ENCODE data around the gene NACC2. TPM values are rescaled to one million over a fixed set of nuclear protein-coding genes. Genes with fewer than 3 reads are reported as not detected.

The NACC2 gene
- total RNA-seq, 1 experiment from 2014 or later, result 22.0 TPM

DNA sequence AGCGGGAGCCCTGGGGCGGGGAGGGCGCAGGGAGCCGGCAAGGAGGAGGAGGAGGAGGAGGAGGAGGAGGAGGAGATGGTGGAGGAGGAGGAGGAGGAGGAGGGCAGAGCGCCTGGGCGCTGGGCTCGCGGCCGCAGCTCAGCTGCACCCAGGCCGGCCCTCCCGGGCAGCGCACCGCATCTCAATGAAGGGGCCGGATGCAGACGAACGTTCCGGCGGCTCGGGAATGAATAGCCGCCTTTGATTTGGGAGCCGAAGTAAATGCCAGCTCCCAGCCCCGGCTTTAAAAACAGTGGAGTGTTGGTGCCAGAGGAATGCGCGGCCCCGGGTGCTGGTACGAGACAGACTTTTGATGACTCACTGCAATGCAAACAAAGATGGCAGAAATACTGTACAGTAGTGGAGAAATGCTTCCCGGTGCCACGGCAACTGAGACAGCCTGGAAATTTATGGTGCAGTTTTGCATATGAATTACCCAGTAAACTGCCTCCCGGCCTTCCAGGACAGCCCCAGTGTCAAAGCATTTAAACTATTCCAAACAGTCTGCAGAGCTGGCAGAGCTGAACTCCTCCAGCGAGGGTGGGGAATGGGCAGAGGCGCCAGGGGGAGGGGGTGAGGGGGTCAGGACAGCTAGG is 43.1 kb downstream of the NACC2 start:
- Mint-ChIP-seq H3K9me3 (ENCODE audit: unreplicated experiment) (no peaks in the 10 kb centered on the region), H3K27ac (ENCODE audit: unreplicated experiment) (peak overlapping the region; percentile 86), H3K4me1 (ENCODE audit: low read depth, unreplicated experiment) (no peaks in the 10 kb centered on the region), H3K36me3 (ENCODE audit: insufficient read depth, unreplicated experiment) (peaks cover 7% of the 10 kb centered on the region), H3K4me3 (ENCODE audit: unreplicated experiment) (peak overlapping the region; percentile 31), H3K27me3 (ENCODE audit: insufficient read depth, unreplicated experiment) (no peaks in the 10 kb centered on the region)
- no TSS peak for BruUV-seq (replicated peaks)
- peaks cover 30% of the 10 kb centered on the region for H3K4me1 ChIP-seq
- peak; percentile 87 to 90 for DNase-seq
- H3K36me3 ChIP-seq (ENCODE audit: control insufficient read depth, insufficient read depth, low read length), result no peaks in the 10 kb centered on the region
- TF ChIP-seq, protein P1, sequence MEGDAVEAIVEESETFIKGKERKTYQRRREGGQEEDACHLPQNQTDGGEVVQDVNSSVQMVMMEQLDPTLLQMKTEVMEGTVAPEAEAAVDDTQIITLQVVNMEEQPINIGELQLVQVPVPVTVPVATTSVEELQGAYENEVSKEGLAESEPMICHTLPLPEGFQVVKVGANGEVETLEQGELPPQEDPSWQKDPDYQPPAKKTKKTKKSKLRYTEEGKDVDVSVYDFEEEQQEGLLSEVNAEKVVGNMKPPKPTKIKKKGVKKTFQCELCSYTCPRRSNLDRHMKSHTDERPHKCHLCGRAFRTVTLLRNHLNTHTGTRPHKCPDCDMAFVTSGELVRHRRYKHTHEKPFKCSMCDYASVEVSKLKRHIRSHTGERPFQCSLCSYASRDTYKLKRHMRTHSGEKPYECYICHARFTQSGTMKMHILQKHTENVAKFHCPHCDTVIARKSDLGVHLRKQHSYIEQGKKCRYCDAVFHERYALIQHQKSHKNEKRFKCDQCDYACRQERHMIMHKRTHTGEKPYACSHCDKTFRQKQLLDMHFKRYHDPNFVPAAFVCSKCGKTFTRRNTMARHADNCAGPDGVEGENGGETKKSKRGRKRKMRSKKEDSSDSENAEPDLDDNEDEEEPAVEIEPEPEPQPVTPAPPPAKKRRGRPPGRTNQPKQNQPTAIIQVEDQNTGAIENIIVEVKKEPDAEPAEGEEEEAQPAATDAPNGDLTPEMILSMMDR (IDR thresholded peaks at IDR 0.05; ENCODE audit: insufficient read depth in 1 of 2, low read depth in 1 of 2, low read length in 1 of 2, severe bottlenecking in 1 of 2, unreplicated experiment in 1 of 2), result no peak
- ChIA-PET POLR2A (interaction anchor here (0.7 kb wide), 1 partner anchor 36 kb away, joined by 4 read pairs; no protein-coding TSS in a partner anchor), CTCF (interaction anchor here (0.6 to 1.5 kb wide), 5 partner anchors 44 to 294 kb away, joined by 3 to 13 read pairs (median 4); no protein-coding TSS in a partner anchor)
- no peaks in the 10 kb centered on the region for H3K9me3 ChIP-seq
- intact Hi-C loops (cut with micrococcal nuclease; ENCODE audit: unreplicated experiment), result no loop called here
- H3K27me3 ChIP-seq (replicated peaks; ENCODE audit: control insufficient read depth, insufficient read depth, low read length), result no peaks in the 10 kb centered on the region
- no peak overlapping the region for H3K4me3 ChIP-seq (ENCODE audit: low read depth, low read length)

DNA sequence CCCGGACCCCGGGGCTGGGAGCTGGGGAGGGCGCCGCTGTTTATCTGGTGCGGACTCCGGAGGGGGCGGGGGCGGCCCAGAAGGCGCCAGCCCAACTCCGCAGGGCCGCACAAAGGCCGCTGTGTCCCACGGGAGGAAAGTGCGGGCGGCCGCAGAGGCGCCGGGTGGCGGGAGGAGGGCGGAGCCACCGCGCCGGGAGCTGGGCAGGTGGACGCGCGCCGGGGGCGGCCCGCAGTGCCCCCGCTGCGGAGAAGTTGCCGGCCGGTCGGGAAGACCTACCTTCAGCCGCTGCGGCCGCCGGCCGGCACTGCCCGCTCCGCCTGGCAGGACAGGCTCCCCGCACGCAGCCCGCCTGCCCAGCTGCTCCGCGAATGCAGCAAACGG is 43.6 kb downstream of the NACC2 start:
- no TSS peak for BruUV-seq (replicated peaks)
- TF ChIP-seq, protein P1 (IDR thresholded peaks at IDR 0.05; ENCODE audit: insufficient read depth in 1 of 2, low read depth in 1 of 2, low read length in 1 of 2, severe bottlenecking in 1 of 2, unreplicated experiment in 1 of 2), result no peak
- POLR2A ChIA-PET, result interaction anchor here (0.6 kb wide), 1 partner anchor 1079 kb away, joined by 3 read pairs; no protein-coding TSS in a partner anchor
- Mint-ChIP-seq H3K36me3 (ENCODE audit: insufficient read depth, unreplicated experiment) (peaks cover 7% of the 10 kb centered on the region), H3K9me3 (ENCODE audit: unreplicated experiment) (no peaks in the 10 kb centered on the region), H3K27ac (ENCODE audit: unreplicated experiment) (no peak overlapping the region), H3K4me1 (ENCODE audit: low read depth, unreplicated experiment) (no peaks in the 10 kb centered on the region), H3K4me3 (ENCODE audit: unreplicated experiment) (no peak overlapping the region), H3K27me3 (ENCODE audit: insufficient read depth, unreplicated experiment) (no peaks in the 10 kb centered on the region)
- no peaks in the 10 kb centered on the region for H3K9me3 ChIP-seq
- H3K36me3 ChIP-seq (ENCODE audit: control insufficient read depth, insufficient read depth, low read length), result no peaks in the 10 kb centered on the region
- no peak overlapping the region for H3K4me3 ChIP-seq (ENCODE audit: low read depth, low read length)
- CTCF ChIA-PET, result interaction anchor here (0.6 to 1.5 kb wide), 2 partner anchors 84 to 295 kb away, joined by 3 to 5 read pairs; no protein-coding TSS in a partner anchor
- no peak for DNase-seq
- intact Hi-C loops (cut with micrococcal nuclease; ENCODE audit: unreplicated experiment), result no loop called here
- peaks cover 30% of the 10 kb centered on the region for H3K4me1 ChIP-seq
- H3K27me3 ChIP-seq (replicated peaks; ENCODE audit: control insufficient read depth, insufficient read depth, low read length), result no peaks in the 10 kb centered on the region

DNA sequence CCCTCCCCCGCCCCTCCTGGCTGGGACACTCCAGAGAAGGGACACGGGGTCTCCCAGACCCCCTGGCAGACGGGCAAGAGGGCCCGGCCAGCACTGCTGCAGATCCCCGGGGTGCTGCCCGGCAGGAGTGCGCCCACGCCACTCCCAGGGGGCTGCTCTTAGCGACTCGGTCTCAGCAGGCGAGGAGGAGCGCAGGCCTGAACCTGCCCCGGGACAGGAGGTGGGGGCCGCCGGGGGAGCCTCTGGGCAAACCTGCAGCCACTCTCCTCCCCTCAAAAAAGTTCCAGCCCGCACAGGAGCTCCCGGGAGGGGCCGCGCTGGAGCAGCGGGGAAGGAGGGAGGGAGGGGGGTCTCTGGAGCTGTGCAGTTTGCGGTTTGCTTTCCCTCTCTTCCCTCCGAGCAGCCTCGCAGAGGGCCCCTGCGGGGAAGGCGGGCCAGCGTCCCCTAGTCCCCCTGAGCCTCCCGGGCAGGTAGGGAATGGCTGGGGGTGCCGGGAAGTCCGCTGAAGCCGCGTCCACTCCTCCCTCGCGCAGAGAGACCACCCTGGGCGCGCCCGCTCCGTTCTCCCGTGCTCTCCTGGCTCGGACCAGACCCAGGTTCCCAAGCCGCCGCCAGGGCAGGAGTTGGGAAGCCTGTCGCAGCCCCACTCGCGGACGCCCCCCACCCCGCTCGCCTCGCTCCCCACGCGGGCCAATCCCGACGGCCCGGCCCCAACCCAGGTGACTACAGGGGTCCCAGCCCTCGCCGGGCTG is 44.2 kb downstream of the NACC2 start:
- Histone ChIP-seq H3K9me3 (no peaks in the 10 kb centered on the region), H3K27me3 (replicated peaks; ENCODE audit: control insufficient read depth, insufficient read depth, low read length) (no peaks in the 10 kb centered on the region), H3K4me3 (ENCODE audit: low read depth, low read length) (no peak overlapping the region), H3K36me3 (ENCODE audit: control insufficient read depth, insufficient read depth, low read length) (no peaks in the 10 kb centered on the region), H3K4me1 (peaks cover 30% of the 10 kb centered on the region)
- TF ChIP-seq, protein P1 (IDR thresholded peaks at IDR 0.05; ENCODE audit: insufficient read depth in 1 of 2, low read depth in 1 of 2, low read length in 1 of 2, severe bottlenecking in 1 of 2, unreplicated experiment in 1 of 2), result no peak
- ChIA-PET CTCF (no interaction called here), POLR2A (interaction anchor here (0.6 kb wide), 1 partner anchor 1079 kb away, joined by 3 read pairs; no protein-coding TSS in a partner anchor)
- DNase-seq, result no peak
- Mint-ChIP-seq H3K27me3 (ENCODE audit: insufficient read depth, unreplicated experiment) (no peaks in the 10 kb centered on the region), H3K9me3 (ENCODE audit: unreplicated experiment) (no peaks in the 10 kb centered on the region), H3K4me3 (ENCODE audit: unreplicated experiment) (no peak overlapping the region), H3K4me1 (ENCODE audit: low read depth, unreplicated experiment) (no peaks in the 10 kb centered on the region), H3K36me3 (ENCODE audit: insufficient read depth, unreplicated experiment) (peaks cover 7% of the 10 kb centered on the region), H3K27ac (ENCODE audit: unreplicated experiment) (no peak overlapping the region)
- intact Hi-C loops (cut with micrococcal nuclease; ENCODE audit: unreplicated experiment), result no loop called here
- no TSS peak for BruUV-seq (replicated peaks)

All from Caco-2 (cell line).